ENCODE data around the gene MINDY4.

The MINDY4 gene

DNA sequence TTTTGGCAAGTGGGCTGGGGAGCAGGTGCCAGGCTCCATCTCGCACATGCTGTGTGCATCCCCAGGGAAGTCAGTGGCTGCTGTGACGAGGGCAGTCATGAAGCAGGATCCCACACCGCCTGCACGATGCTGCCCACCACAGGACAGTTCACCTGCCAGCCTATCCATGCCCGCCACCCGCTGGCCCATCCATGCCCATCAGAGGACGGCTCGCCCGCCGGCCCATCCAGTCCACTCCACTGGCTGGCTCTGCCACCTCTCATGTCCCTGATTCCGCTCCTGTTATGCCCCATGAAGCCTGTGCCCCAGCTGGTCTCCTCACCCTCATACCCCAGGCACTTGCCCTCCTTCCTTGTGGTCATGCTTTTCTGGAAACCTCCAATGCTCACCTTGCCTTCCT, 37.5 kb upstream of the MINDY4 start:
- Histone ChIP-seq H3K4me3 (ENCODE audit: low read length) (no peak overlapping the region), H2AFZ (ENCODE audit: low read depth, low read length) (no peak overlapping the region), H3K27me3 (ENCODE audit: insufficient read depth, low read length) (peaks cover 7% of the 10 kb centered on the region)

GRCh38 chr7:30734497-30734896, 36.7 kb upstream of the MINDY4 start:
- Histone ChIP-seq H3K4me3 (ENCODE audit: low read length) (no peak overlapping the region), H3K27me3 (ENCODE audit: insufficient read depth, low read length) (peaks cover 7% of the 10 kb centered on the region), H3K4me1 (ENCODE audit: insufficient read depth, low read length) (peaks cover 4% of the 10 kb centered on the region), H3K9me3 (ENCODE audit: low read length) (no peaks in the 10 kb centered on the region), H3K36me3 (ENCODE audit: insufficient read depth, low read length) (no peaks in the 10 kb centered on the region), H2AFZ (ENCODE audit: low read depth, low read length) (no peak overlapping the region)

More for the DNA sequence above, 37.5 kb upstream of the MINDY4 start:
- Histone ChIP-seq H3K4me1 (ENCODE audit: insufficient read depth, low read length) (peaks cover 4% of the 10 kb centered on the region), H3K9me3 (ENCODE audit: low read length) (no peaks in the 10 kb centered on the region), H3K36me3 (ENCODE audit: insufficient read depth, low read length) (no peaks in the 10 kb centered on the region)

- Histone ChIP-seq H3K36me3 (ENCODE audit: insufficient read depth, low read length) (no peaks in the 10 kb centered on the region), H3K9me3 (ENCODE audit: low read length) (no peaks in the 10 kb centered on the region), H3K4me3 (ENCODE audit: low read length) (no peak overlapping the region), H2AFZ (ENCODE audit: low read depth, low read length) (no peak overlapping the region), H3K27me3 (ENCODE audit: insufficient read depth, low read length) (peaks cover 7% of the 10 kb centered on the region), H3K4me1 (ENCODE audit: insufficient read depth, low read length) (peaks cover 4% of the 10 kb centered on the region)
These were observed 35.6 kb upstream of the MINDY4 start for GRCh38 chr7:30735631-30736030.

DNA sequence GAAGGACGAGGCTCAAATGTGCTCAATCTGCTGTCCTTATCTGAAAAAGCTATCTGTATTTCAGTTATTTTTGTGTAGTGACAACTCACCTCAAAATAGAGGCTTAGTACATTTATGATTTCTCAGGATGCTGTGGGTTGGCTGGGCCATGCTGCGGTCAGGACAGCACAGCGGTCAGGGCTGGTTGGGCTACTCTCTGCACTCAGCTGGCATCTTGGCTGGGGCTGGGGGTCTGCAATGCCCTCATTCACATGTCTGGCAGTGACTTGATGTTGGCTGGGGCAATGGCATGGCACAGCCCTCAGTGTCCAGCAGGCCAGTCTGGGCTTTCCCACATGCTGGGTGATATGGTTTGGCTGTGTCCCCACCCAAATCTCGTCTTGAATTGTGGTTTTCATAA, 34.9 kb upstream of the MINDY4 start:
- Histone ChIP-seq H3K36me3 (ENCODE audit: insufficient read depth, low read length) (no peaks in the 10 kb centered on the region), H3K9me3 (ENCODE audit: low read length) (no peaks in the 10 kb centered on the region), H2AFZ (ENCODE audit: low read depth, low read length) (no peak overlapping the region), H3K4me1 (ENCODE audit: insufficient read depth, low read length) (peaks cover 4% of the 10 kb centered on the region), H3K4me3 (ENCODE audit: low read length) (no peak overlapping the region), H3K27me3 (ENCODE audit: insufficient read depth, low read length) (peaks cover 4% of the 10 kb centered on the region)

DNA sequence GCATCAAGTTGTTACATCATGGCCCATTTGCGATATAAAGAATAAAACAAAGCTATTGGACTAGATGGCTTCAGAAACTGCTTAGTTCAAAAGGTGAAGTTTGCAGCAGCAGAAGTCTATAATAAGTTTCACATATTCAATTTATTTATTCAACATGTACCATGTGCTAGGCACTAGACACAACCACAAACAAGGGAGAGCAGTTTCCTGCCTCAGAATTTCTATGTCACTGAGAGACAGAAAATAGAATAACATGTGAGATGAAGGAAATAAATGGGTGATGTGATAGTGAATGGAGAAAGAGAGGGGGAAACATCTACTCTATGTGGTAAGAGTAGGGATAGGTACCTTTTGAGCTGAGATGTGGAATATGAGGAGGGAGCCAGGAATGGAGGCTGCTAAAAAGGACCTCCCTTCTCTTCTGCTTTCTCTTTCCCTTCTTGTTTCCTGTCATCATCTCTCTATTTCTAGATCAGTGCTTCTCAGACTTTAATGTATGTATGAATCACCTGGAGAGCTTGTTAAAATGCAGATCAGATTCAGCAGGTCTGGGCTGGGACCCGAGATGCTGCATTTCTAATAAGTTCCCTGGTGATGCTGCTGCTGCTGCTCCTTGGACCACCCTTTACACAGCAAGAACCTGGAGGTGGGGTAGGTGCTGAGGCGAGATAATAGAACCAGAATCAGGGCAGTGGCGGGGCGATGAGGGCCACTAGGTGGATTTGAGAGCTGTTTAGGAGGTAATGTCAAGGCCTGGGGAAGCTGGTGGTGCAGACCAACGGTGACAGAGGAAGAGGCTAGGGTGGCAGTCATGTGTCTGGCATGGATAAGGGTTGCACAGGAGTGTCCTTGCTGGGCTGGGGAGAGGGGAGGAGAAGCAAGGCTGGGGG, 32.9 kb upstream of the MINDY4 start:
- H3K27me3 ChIP-seq (ENCODE audit: insufficient read depth, low read length), result peaks cover 4% of the 10 kb centered on the region
- no peak overlapping the region for H3K4me3 ChIP-seq (ENCODE audit: low read length)
- H3K4me1 ChIP-seq (ENCODE audit: insufficient read depth, low read length), result peaks cover 4% of the 10 kb centered on the region
- H3K9me3 ChIP-seq (ENCODE audit: low read length), result no peaks in the 10 kb centered on the region
- H3K36me3 ChIP-seq (ENCODE audit: insufficient read depth, low read length), result no peaks in the 10 kb centered on the region
- H2AFZ ChIP-seq (ENCODE audit: low read depth, low read length), result no peak overlapping the region

DNA sequence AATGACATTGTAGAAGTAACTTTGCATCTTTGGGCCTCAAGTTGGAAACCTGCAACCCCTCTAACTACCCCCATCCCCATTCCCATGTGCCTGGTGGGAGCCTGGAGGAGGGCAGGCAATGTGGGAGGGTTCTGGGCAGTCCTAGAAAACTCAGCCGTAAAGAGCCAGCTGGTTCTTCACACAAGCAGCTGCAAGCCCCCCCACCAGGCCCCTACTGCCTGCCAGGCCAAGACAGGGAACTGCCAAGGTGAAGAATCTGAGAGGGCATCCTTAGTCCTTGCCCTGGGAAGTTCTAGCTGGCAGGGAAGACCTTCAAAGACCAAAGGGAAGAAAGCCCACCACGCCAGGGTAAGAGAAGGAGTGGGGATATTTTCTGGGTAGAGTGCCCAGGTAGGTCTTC, 31.5 kb upstream of the MINDY4 start:
- Histone ChIP-seq H3K27me3 (ENCODE audit: insufficient read depth, low read length) (peaks cover 4% of the 10 kb centered on the region), H2AFZ (ENCODE audit: low read depth, low read length) (no peak overlapping the region), H3K36me3 (ENCODE audit: insufficient read depth, low read length) (no peaks in the 10 kb centered on the region), H3K9me3 (ENCODE audit: low read length) (no peaks in the 10 kb centered on the region), H3K4me3 (ENCODE audit: low read length) (no peak overlapping the region), H3K4me1 (ENCODE audit: insufficient read depth, low read length) (peaks cover under 1% of the 10 kb centered on the region)

DNA sequence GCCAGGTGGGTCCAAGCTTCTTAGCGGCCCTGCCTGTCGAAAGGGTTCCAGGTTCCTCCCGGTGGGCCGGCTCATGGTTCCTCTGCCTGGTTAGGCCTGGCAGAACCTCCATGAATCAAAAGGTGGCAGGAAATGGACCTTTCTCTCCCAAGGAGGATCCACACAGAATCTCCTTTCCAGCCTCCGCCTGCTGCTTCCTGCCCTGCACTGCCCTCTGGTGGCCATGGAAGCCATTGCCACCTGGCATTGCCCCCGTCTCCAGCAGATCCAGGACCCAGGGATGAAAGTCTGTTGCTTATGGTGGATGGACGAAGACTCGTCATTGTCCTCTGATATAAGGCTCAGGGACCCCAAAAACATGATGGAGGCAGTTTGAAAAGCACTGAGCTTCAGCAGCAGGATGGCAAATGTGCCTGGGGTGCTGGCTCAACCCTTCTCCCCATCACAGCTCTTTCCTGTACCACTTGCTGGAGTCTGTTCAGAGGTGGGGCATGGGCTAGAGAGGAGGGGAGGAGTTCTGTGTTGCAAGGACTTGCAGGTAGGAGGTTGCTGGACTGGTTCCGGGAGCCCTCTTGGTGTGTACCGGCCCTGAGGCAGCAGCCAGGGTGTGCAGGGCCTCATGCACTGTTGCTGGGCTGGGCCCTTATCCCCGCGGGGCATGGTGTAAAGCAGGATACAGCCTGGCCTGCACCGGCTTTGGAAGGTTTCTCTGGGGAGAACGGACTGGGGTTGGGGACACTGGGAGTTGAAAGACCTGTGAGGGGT, 30.6 kb upstream of the MINDY4 start:
- Histone ChIP-seq H3K36me3 (ENCODE audit: insufficient read depth, low read length) (no peaks in the 10 kb centered on the region), H3K4me3 (ENCODE audit: low read length) (no peak overlapping the region), H3K27me3 (ENCODE audit: insufficient read depth, low read length) (peaks cover 4% of the 10 kb centered on the region), H3K4me1 (ENCODE audit: insufficient read depth, low read length) (no peaks in the 10 kb centered on the region), H3K9me3 (ENCODE audit: low read length) (no peaks in the 10 kb centered on the region), H2AFZ (ENCODE audit: low read depth, low read length) (no peak overlapping the region)

DNA sequence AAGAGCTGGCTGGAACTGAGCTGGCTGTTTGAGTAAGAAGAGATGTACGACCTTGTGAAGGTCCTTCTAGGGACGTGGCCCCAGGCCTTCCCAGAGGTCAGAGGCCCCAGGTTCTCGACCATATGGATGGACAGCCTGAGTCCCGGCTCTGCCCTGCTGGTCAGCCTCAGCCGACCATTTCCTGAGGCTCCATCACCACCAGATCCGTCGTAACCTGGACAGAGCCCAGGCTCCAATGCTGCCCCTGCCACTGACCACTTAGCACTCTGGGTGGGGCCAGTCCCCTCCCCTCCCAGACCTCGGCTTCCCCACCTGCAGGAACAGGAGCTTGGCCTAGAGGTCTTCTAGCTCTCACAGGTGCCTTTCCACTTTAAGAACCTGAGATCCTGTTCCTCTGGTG, 29.9 kb upstream of the MINDY4 start:
- H3K9me3 ChIP-seq (ENCODE audit: low read length), result no peaks in the 10 kb centered on the region
- H3K27me3 ChIP-seq (ENCODE audit: insufficient read depth, low read length), result no peaks in the 10 kb centered on the region
- H3K36me3 ChIP-seq (ENCODE audit: insufficient read depth, low read length), result no peaks in the 10 kb centered on the region
- H3K4me3 ChIP-seq (ENCODE audit: low read length), result no peak overlapping the region
- H2AFZ ChIP-seq (ENCODE audit: low read depth, low read length), result no peak overlapping the region
- H3K4me1 ChIP-seq (ENCODE audit: insufficient read depth, low read length), result no peaks in the 10 kb centered on the region

DNA sequence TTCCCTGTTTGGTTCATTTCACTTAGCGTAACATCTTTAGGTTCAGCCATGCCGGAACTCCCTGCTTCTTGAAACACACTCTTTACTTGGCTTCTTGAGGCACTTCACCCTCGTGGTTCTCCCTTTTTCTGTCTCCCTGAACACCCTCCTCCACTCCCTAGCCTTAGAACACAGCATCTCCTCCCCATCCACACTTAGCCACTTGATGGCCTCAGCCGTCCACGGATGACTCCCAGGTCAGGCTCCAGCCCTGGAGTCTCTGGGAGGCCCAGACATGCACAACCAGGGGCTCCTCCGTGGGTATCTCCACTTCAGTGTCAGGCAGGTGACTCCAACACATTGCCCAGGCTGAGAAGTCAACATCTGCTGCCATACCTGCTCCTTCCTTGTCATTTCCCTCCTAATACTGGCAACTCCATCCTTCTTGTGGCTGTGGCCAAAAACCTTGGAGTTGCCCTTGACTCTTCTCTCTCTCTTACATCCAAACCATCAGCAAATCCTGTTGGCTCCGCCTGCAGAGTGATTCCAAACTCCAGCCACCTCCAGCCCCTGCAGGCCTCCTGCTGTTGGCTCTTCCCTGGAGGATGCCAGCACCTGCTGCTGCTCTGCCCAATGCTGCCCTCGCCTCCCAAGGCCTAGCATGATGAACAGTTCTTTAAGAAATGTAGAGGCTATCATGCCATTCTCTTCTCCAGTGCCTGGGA, 27.7 kb upstream of the MINDY4 start:
- Histone ChIP-seq H2AFZ (ENCODE audit: low read depth, low read length) (no peak overlapping the region), H3K4me3 (ENCODE audit: low read length) (no peak overlapping the region)

GRCh38 chr7:30744075-30744417, 27.2 kb upstream of the MINDY4 start:
- no peak overlapping the region for H2AFZ ChIP-seq (ENCODE audit: low read depth, low read length)
- no peaks in the 10 kb centered on the region for H3K9me3 ChIP-seq (ENCODE audit: low read length)
- H3K4me1 ChIP-seq (ENCODE audit: insufficient read depth, low read length), result no peaks in the 10 kb centered on the region
- H3K36me3 ChIP-seq (ENCODE audit: insufficient read depth, low read length), result no peaks in the 10 kb centered on the region
- no peaks in the 10 kb centered on the region for H3K27me3 ChIP-seq (ENCODE audit: insufficient read depth, low read length)
- no peak overlapping the region for H3K4me3 ChIP-seq (ENCODE audit: low read length)

More for the DNA sequence above, 27.7 kb upstream of the MINDY4 start:
- H3K4me1 ChIP-seq (ENCODE audit: insufficient read depth, low read length), result no peaks in the 10 kb centered on the region
- H3K9me3 ChIP-seq (ENCODE audit: low read length), result no peaks in the 10 kb centered on the region
- no peaks in the 10 kb centered on the region for H3K27me3 ChIP-seq (ENCODE audit: insufficient read depth, low read length)
- H3K36me3 ChIP-seq (ENCODE audit: insufficient read depth, low read length), result no peaks in the 10 kb centered on the region

GRCh38 chr7:30745261-30745941, 25.8 kb upstream of the MINDY4 start:
- Histone ChIP-seq H3K27me3 (ENCODE audit: insufficient read depth, low read length) (no peaks in the 10 kb centered on the region), H3K9me3 (ENCODE audit: low read length) (no peaks in the 10 kb centered on the region), H2AFZ (ENCODE audit: low read depth, low read length) (no peak overlapping the region), H3K36me3 (ENCODE audit: insufficient read depth, low read length) (no peaks in the 10 kb centered on the region), H3K4me3 (ENCODE audit: low read length) (no peak overlapping the region), H3K4me1 (ENCODE audit: insufficient read depth, low read length) (no peaks in the 10 kb centered on the region)

DNA sequence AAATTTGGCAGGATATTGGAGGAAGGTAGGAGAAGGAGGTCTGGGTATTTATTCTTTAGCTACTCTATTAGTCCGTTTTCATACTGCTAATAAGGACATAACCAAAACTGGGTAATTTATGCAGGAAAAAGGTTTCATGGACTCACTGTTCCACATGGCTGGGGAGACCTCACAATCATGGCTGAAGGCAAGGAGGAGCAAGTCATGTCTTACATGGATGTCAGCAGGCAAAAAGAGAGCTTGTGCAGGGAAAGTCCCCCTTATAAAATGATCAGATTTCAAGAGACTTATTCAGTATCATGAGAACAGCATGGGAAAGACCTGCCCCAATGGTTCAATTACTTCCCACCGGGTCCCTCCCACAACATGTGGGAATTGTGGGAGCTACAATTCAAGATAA, 21.2 kb upstream of the MINDY4 start:
- Histone ChIP-seq H3K36me3 (ENCODE audit: insufficient read depth, low read length) (no peaks in the 10 kb centered on the region), H3K27me3 (ENCODE audit: insufficient read depth, low read length) (no peaks in the 10 kb centered on the region), H3K9me3 (ENCODE audit: low read length) (no peaks in the 10 kb centered on the region), H2AFZ (ENCODE audit: low read depth, low read length) (no peak overlapping the region), H3K4me1 (ENCODE audit: insufficient read depth, low read length) (no peaks in the 10 kb centered on the region), H3K4me3 (ENCODE audit: low read length) (no peak overlapping the region)
